Left ventricle myocardium inferior (tissue), 1 donor: ENCODE data around the gene AP2B1. TPM values are rescaled to one million over a fixed set of nuclear protein-coding genes. Genes with fewer than 3 reads are reported as not detected.

Source experiments
- DNase-seq: peaks from one replicate; pipeline ENCODE4 v3.0.0-alpha.2; 2020
- H3K27ac ChIP-seq: fragments of 200-600 bp; replicated peaks from 2 replicates; pipeline ENCODE4 v1.8.0; 2021
- H3K27me3 ChIP-seq: fragments of 200-600 bp; 2 replicates; pipeline ENCODE4 v1.8.0; 2021; ENCODE audit warnings: low read depth
- H3K36me3 ChIP-seq: fragments of 200-600 bp; 2 replicates; pipeline ENCODE4 v1.8.0; 2021
- H3K4me1 ChIP-seq: fragments of 200-600 bp; 2 replicates; pipeline ENCODE4 v1.8.0; 2021
- H3K4me3 ChIP-seq: fragments of 200-600 bp; 2 replicates; pipeline ENCODE4 v1.8.0; 2021; ENCODE audit warnings: mild to moderate bottlenecking, moderate library complexity
- H3K9me3 ChIP-seq: fragments of 200-600 bp; replicated peaks from 2 replicates; pipeline ENCODE4 v1.8.0; 2021
- intact Hi-C: fragments of 100-400 bp; cut with micrococcal nuclease; formaldehyde crosslinking; loops from one replicate; pipeline ENCODE4 v1.11.0; 2022
- total RNA-seq: library from RNA; stranded (reverse); fragmentation: NEBNext Ultra II Directional; extraction: Animal tissue kit (Norgen Biotek cat#: 25700); gene quantifications from one replicate; pipeline ENCODE4 v1.2.1, GENCODE V29; 2021
- TF ChIP-seq, protein P1 (sequence below): fragments of 200-600 bp; IDR thresholded peaks from 2 replicates; pipeline ENCODE4 v1.8.0; 2021; ENCODE audit warnings: antibody characterized with exemption, mild to moderate bottlenecking, borderline replicate concordance
- donor health status: DM: no; HTN: yes; CAD: no; lungs with severe emphysema.

The AP2B1 gene
- total RNA-seq, 1 donor from 2014 or later: 113 TPM

DNA sequence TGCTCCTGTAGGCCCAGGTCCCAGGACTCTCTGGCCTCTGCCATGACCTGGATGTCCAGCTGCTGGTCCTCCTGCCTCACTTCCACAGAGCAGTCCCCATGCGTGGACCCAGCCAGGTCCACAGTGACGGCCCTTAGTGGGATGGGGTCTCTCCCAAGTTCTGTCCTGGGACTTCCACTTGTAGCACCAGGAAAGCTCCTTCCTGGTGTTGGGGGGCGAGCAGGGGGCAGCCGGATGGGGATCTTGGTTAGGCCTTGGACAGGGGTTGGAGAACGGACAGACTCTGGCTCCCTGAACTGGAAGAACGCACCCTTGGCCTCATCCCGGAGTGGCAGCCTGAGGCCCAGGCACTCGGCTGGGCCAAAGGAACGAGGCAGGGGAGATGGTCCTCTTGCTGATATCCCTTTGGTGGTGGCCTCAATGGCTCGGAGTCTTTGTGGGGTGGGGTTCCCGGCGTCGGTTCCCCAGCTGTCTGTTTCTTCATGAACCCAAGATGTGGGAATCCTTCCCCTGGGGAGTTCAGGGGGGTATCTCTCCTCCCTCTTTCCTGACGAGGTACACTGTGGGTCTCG lies 158.7 kb downstream of the AP2B1 start:
- Histone ChIP-seq H3K27ac (no peak overlapping the region), H3K9me3 (no peaks in the 10 kb centered on the region), H3K4me3 (no peak overlapping the region), H3K36me3 (no peaks in the 10 kb centered on the region), H3K4me1 (peaks cover 32% of the 10 kb centered on the region), H3K27me3 (peaks cover 100% of the 10 kb centered on the region)
- intact Hi-C loops: loop anchor here (5.0 kb wide), 1 partner anchor 134 kb away; no protein-coding TSS in a partner anchor
- no peak for DNase-seq
- TF ChIP-seq, protein P1, sequence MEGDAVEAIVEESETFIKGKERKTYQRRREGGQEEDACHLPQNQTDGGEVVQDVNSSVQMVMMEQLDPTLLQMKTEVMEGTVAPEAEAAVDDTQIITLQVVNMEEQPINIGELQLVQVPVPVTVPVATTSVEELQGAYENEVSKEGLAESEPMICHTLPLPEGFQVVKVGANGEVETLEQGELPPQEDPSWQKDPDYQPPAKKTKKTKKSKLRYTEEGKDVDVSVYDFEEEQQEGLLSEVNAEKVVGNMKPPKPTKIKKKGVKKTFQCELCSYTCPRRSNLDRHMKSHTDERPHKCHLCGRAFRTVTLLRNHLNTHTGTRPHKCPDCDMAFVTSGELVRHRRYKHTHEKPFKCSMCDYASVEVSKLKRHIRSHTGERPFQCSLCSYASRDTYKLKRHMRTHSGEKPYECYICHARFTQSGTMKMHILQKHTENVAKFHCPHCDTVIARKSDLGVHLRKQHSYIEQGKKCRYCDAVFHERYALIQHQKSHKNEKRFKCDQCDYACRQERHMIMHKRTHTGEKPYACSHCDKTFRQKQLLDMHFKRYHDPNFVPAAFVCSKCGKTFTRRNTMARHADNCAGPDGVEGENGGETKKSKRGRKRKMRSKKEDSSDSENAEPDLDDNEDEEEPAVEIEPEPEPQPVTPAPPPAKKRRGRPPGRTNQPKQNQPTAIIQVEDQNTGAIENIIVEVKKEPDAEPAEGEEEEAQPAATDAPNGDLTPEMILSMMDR: no peak

DNA sequence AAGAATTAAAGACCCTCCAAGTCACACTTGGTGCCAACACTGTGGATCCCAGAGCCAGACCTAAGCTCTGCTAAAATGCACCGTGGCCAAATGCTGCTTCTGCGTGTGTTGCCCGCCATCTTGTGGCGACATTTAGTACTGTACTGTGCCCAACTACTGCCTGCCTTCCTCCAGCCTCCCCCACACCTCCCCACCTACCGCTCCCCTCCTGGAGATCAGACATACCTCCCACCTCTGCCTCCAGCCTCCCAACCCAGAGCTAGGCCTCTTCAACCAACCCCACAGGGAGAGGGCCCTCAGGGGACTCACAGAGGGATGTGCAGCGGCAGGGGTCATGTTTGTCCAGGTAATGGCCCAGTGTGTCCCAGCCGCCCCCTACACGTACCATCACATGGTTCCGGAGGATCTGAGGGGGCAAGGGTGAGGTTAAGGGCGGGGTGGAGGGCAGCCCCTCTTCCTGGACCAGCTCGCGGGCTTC lies 160.5 kb downstream of the AP2B1 start:
- H3K27me3 ChIP-seq: peaks cover 97% of the 10 kb centered on the region
- peaks cover 24% of the 10 kb centered on the region for H3K4me1 ChIP-seq
- no peak overlapping the region for H3K4me3 ChIP-seq
- TF ChIP-seq, protein P1: peak; percentile 90
- intact Hi-C loops: loop anchor here (5.0 kb wide), 1 partner anchor 135 kb away; no protein-coding TSS in a partner anchor
- H3K36me3 ChIP-seq: no peaks in the 10 kb centered on the region
- DNase-seq: peak; percentile 67
- no peaks in the 10 kb centered on the region for H3K9me3 ChIP-seq
- no peak overlapping the region for H3K27ac ChIP-seq

DNA sequence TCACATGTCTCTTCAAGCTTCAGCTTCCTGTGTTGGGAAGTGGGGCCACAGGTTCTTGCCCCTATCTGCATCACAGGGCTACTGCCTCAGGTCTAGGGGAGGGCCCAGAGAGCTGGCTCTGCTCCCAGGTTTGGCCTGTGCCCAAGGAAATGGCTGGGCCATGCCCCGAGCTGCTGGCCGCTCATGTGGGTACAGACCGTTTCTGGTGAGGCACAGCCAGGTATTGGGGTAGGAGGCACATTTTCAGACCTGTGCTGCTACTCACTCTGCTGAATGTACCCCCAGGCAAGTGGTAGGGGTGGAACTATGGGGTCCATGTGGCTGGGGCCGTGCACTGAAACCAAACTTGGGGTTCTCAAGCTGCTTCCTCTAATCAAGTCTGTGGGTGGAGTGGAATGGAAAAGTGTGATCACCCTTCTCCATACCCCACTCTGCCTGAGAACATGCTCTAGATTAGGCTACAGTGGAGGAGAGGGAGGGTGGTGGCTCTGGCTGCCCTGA lies 161.3 kb downstream of the AP2B1 start:
- Histone ChIP-seq H3K4me3 (no peak overlapping the region), H3K36me3 (no peaks in the 10 kb centered on the region), H3K9me3 (no peaks in the 10 kb centered on the region), H3K4me1 (peaks cover 31% of the 10 kb centered on the region), H3K27ac (no peak overlapping the region), H3K27me3 (peaks cover 96% of the 10 kb centered on the region)
- intact Hi-C loops: loop anchor here (5.0 kb wide), 1 partner anchor 136 kb away; no protein-coding TSS in a partner anchor
- no peak for DNase-seq
- TF ChIP-seq, protein P1: no peak

DNA sequence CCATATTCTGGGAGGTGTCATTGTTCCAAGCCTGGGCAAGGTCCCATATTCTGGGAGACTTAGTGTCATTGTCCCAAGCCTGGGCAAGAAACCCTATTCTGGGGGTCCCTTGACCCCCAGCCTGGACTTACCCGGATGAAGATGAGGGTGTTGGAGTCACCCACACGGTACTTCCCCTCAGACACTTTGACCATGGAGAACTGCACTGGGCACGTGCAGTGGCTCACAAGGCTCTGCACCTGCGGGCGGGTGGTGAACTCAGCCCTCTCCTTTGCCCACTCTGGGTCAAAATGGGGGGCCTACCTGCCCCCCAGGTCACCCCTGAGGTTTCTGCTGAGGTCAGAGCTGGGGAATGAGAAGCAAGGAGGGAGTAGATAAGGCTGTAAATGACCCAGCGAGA lies 161.9 kb downstream of the AP2B1 start:
- Histone ChIP-seq H3K36me3 (no peaks in the 10 kb centered on the region), H3K27me3 (peaks cover 90% of the 10 kb centered on the region), H3K9me3 (no peaks in the 10 kb centered on the region), H3K27ac (no peak overlapping the region), H3K4me3 (no peak overlapping the region), H3K4me1 (peaks cover 31% of the 10 kb centered on the region)
- TF ChIP-seq, protein P1: no peak
- DNase-seq: no peak
- intact Hi-C loops: loop anchor here (5.0 kb wide), 1 partner anchor 137 kb away; no protein-coding TSS in a partner anchor

DNA sequence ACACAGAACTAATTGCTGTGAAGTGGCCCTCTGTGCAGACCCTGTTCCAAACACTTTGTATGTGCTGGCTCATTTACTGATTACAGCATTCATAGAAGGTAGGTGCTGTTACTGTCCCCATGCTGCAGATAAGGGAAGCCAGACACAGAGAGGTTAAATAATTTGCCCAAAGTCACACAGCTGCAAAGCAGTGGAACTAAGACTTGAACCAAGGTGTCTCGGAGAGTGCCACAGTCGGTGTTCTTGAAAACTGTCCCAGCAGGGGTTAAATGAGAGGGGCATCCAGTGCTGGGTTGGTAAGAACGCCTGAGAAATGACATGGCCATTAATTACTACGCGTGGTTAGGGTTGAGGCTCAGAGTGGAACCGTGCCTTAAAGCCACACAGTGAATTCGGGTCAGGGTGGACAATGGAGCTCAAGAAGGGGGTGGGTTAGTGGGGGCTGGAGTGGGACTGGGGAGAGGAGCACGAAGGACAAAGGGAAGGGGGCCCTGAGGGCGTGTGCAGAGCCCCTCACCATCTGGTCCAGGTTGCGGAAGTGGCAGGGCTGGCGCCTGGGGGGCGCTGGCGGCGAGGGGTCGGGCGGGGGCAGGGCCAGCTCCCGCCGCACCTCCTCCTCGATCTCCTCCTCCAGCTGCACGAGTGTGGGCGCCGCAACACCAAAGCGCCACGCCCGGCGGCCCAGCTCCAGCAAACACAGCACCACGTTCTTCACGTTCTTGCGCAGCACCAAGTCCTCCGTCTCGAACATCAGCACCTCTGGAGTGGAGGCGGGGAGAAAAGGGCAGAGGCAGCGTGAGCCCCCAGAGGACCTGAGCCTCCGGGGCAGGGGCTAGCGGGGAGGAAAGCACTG lies 162.7 kb downstream of the AP2B1 start:
- peak overlapping the region; percentile 32 for H3K4me3 ChIP-seq
- no peaks in the 10 kb centered on the region for H3K36me3 ChIP-seq
- intact Hi-C loops: loop anchor here (5.0 kb wide), 1 partner anchor 137 kb away; no protein-coding TSS in a partner anchor
- H3K27me3 ChIP-seq: peaks cover 82% of the 10 kb centered on the region
- DNase-seq: no peak
- no peaks in the 10 kb centered on the region for H3K9me3 ChIP-seq
- TF ChIP-seq, protein P1: no peak
- H3K4me1 ChIP-seq: peaks cover 31% of the 10 kb centered on the region
- no peak overlapping the region for H3K27ac ChIP-seq
